ENCODE data around the gene MDM2. TPM values are rescaled to one million over a fixed set of nuclear protein-coding genes. Genes with fewer than 3 reads are reported as not detected.

MDM2 gene
- total and polyA plus RNA-seq, 9 of the 15 experiments (the other 6 are each of a cell fraction or from before 2014, with no cell fraction given), result 13.6 to 100 (median 49.0) TPM

GRCh38 chr12:68808388-68809189 lies 612 bp downstream of the MDM2 start (continued):
- no peak for TF ChIP-seq ZNF695 (CRISPR knock-in tag; IDR thresholded peaks at IDR 0.05)
- TF ChIP-seq NR4A1 (CRISPR knock-in tag; IDR thresholded peaks at IDR 0.05), result no peak
- no peak for TF ChIP-seq NR4A1 (tag; IDR thresholded peaks at IDR 0.05)
- TF ChIP-seq KLF16 (IDR thresholded peaks at IDR 0.05), result 0 out of 2 replicates have a peak, but pooled peaks have one; percentile 16
- peak; percentile 21; the same call in 1 of the 2 replicates for TF ChIP-seq SMARCE1 (IDR thresholded peaks at IDR 0.05)
- TF ChIP-seq FOXO4 (CRISPR knock-in tag; IDR thresholded peaks at IDR 0.05), result no peak
- 0 out of 2 replicates have a peak, but pooled peaks have one; percentile 2 for TF ChIP-seq FOXP1 (CRISPR knock-in tag; IDR thresholded peaks at IDR 0.05)
- TF ChIP-seq TEAD2 (tag; IDR thresholded peaks at IDR 0.05), result no peak
- TF ChIP-seq ZKSCAN3 (CRISPR knock-in tag; IDR thresholded peaks at IDR 0.05), result no peak
- TF ChIP-seq TAF15 (IDR thresholded peaks at IDR 0.05; ENCODE audit: low read depth, low read length), result no peak
- TF ChIP-seq RERE (CRISPR knock-in tag; IDR thresholded peaks at IDR 0.05; ENCODE audit: borderline replicate concordance), result no peak
- peak; percentile 70 for TF ChIP-seq RBM22 (IDR thresholded peaks at IDR 0.05; ENCODE audit: low read depth, low read length, poor library complexity, severe bottlenecking)
- TF ChIP-seq E2F1 (CRISPR knock-in tag; IDR thresholded peaks at IDR 0.05), result no peak
- TF ChIP-seq TGIF2 (CRISPR knock-in tag; IDR thresholded peaks at IDR 0.05), result no peak
- 0 out of 2 replicates have a peak, but pooled peaks have one; percentile 18 for TF ChIP-seq ZBTB17 (CRISPR knock-in tag; IDR thresholded peaks at IDR 0.05)

All from K562 (cell line).